HG02870 (cell line): Measurements from ENCODE around the gene TPSD1.
"Not testable (repeated sequence)": the region's sequence is repeated elsewhere in the genome, so short reads cannot be mapped to it uniquely, and the experiment has no call there.

ENCODE experiments used
- ATAC-seq: cut with Tn5 transposase; IDR thresholded peaks from one replicate; pipeline ENCODE4 v1.9.1; 2021; ENCODE audit warnings: mild to moderate bottlenecking, moderate library complexity; ENCODE audit not compliant: unreplicated experiment

TPSD1 gene

GRCh38 chr16:1220841-1221627, 34.8 kb upstream of the TPSD1 start:
- ATAC-seq = no peak

- no peak for ATAC-seq
These were observed 34.0 kb upstream of the TPSD1 start for GRCh38 chr16:1221628-1222552.

DNA sequence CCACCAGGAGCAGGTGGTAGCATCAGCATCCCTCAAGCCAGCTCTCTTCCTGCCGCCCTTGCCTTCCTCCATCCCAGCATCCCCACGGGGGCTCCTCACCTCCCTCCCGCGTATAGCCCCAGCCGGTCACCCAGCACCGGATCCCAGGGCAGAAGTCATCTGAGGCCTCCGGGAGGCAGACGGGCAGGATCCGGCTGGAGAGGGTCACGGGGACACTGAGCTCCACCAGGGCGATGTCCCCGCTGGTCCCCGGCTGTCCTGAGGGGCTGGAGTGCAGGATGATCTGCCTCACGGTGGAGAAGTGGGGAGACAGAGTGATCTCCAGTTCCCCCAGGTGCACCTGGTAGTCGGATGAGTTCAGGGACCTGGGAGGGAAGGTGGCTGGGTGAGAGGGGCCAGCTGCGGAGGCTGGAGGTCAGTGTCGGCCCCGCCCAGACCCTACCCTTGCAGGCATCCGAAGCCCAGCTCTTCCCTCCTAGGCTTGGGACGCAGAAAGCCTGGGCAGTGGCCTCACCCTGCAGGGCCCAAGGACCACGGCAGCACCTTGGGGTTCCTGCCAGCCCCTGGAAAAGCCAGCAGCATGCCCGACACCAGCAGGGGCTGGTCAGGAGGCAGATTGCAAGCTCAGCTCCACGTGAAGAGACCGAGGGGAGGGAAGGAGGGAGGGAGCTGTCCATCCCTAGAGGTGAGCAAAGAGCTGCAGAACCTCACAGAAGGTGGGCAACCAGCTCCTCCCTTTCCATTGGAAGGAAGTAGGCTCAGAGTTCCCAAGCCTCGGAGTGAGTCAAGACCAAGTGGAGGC, 33.1 kb upstream of the TPSD1 start:
- no peak for ATAC-seq

GRCh38 chr16:1223355-1224214, 32.3 kb upstream of the TPSD1 start:
- ATAC-seq = no peak

DNA sequence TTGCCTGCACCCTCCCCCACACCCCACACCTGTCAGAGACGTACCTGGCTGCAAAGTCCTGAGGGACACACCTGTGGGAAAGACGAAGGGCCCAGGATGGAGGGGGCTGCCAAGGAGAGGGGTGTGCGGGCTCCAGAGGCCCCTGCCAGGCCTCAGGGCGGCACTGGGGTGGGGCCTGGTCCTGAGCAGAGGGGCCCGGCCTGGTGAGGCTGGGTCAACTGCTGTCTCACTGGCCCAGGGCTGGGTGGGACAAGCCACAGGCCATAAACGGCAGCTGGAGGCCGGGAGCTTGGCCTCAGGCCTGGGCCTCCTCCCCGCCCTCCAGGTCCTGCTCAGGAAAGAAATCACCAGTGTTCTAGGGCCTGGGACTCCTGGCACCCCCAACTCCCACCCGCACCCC, 31.3 kb upstream of the TPSD1 start:
- no peak for ATAC-seq

DNA sequence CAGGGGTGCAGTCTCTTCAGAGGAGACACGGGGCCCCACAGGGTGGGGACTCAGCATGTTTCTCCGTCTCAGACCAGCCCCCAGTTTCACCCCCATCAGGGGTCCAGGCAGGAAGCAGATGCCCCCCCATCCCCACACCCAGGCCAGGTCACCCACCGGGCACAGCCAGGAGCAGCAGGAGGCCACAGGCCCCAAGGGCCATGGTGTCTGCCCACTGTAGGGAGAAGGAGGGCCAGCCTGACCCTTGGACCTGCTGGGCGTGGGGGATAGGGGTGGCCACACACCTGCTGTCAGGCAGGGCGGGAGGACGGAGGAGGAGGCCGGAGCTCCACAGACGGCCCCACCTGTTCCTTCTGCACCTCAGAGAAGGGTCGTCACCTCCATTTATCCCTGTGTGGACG, 30.8 kb upstream of the TPSD1 start, which contains the start of gene TPSG1:
TPSG1 (minus strand) TSS at position 218 of the 401 bp plus-strand sequence; CDS start at position 202, 16 bp downstream.
- no peak for ATAC-seq

DNA sequence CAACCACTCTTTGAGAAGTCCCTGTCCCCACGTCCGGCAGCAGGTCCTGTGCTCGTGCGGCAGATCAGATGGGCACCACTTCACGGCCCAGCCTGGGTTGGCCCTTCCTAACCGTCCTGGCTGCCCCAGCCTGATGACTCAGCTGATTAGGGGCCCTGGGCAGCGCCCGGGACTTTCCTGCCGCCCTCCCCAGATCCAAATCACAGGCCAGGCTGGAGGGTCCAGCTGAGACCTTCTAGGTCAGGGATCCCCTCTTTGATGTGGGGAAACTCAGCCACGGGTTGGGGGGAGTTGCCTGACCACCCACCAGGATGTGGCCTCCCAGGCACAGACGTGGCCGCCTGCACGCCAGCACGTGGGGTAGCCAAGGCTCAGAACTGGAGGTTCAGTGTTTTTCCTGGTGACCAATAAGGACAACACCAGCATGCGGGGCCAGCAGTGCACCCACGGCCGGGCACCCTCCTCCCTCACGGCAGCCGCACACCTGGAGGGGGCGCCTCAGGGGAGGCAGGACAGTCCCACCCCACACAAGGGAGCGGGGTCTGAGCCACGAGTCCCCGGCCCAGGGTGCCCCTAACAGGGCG, 30.0 kb upstream of the TPSD1 start:
- not testable (repeated sequence) for ATAC-seq

GRCh38 chr16:1226692-1227091, 29.2 kb upstream of the TPSD1 start:
- ATAC-seq = not testable (repeated sequence)

- ATAC-seq = not testable (repeated sequence)
These were observed 27.6 kb upstream of the TPSD1 start for GRCh38 chr16:1228227-1228626.

DNA sequence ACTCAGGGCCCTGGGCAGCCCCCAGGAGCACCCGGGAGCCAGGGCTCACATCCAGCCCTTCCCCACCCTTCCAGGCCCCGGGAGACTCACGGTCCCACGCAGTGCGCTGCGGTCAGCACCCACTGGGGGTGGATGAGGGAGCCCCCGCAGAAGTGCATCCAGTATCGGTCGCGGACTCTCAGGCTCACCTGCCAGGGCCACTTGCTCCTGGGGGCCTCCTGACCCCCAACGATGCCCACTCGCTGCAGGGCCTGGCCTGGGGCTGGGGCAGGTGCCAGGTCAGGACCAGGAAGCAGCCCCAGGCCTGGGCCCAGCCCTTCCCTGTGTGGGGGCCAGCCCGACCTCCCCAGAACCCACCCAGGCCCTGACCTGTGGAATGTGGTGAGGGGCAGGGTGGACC, 26.4 kb upstream of the TPSD1 start:
- ATAC-seq = not testable (repeated sequence)

- not testable (repeated sequence) for ATAC-seq
These were observed 25.8 kb upstream of the TPSD1 start, which contains the start of gene TPSB2 for GRCh38 chr16:1230084-1230470. Gene TPSB2, minus strand, starts transcription at chr16:1230184. Its CDS starts 233 bp downstream, at chr16:1229951.

GRCh38 chr16:1230471-1231212, 25.2 kb upstream of the TPSD1 start:
- ATAC-seq = not testable (repeated sequence)

DNA sequence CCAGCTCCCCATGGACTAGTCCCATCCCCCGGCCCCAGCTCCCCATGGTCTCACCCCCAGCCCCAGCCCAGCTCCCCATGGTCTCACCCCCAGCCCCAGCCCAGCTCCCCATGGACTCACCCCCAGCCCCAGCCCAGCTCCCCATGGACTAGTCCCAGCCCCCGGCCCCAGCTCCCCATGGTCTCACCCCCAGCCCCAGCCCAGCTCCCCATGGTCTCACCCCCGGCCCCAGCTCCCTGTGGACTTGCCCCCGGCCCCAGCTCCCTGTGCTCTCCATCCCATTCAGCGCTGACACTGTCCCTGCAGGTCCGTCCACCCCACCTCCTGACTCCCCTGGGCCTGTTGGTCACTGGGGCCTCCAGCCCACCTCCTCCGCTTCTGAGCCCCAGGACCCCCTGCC, 24.6 kb upstream of the TPSD1 start:
- ATAC-seq = not testable (repeated sequence)

DNA sequence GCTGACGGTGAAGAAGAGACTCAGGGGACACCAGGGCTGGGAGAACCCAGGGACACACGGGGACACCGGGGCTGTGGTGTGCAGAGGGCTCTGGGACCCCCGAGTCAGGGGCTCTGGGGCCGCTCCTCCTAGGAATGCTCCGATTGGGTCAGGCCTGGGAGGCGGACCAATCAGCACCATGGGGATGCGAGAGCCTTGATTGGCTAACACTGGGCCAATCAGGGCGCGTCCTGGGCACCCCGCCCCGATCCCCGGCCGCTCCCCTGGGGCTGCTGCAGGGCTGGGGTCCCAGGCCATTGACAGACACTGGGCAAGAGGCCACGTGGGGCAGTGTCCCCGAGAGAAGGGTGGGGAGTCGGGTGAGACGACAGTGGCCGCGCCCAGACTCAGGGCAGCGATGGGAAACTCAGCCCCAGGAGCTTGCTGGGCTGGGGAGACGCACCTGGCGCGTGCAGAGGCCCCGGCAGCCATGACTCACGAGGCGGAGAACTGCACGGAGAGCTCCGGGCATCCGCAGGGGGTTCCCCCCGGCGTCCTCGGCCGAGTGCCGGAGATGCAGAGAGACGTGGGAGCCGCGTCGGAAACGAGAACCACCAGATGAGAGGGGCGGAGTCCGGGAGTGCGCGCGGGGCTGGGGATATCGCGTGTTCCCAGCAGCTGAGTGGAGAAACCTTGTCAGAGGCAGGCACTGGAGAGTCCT, 23.7 kb upstream of the TPSD1 start:
- ATAC-seq = not testable (repeated sequence)

GRCh38 chr16:1236659-1237058, 19.2 kb upstream of the TPSD1 start:
- not testable (repeated sequence) for ATAC-seq

DNA sequence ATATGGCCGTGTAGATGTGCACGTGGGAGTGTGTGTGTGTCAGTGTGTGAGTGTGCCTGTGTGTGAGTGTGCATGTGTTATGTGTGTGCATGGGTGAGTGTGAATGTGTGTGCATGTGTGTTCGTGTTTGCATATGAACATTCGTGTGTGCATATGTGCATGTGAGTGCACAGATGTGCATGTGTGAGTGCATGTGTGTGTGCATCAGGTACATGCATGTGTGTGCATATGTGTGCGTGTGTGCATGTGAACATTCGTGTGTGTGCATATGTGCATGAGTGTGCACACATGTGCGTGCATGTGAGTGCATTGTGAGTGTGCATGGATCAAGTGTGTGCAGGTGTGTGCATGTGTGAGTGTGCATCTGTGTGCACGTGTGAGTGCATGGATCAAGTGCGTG, 17.9 kb upstream of the TPSD1 start:
- no peak for ATAC-seq

DNA sequence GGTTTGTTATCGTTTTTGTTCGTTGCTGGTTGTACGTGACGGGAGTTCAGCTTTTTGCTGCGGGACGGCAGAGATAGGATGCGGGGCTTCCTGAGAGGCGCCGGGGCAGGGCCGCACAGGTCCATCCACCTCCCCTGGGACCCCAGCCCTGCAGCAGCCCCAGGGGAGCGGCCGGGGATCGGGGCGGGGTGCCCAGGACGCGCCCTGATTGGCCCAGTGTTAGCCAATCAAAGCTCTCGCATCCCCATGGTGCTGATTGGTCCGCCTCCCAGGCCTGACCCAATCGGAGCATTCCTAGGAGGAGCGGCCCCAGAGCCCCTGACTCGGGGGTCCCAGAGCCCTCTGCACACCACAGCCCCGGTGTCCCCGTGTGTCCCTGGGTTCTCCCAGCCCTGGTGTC, 17.0 kb upstream of the TPSD1 start:
- not testable (repeated sequence) for ATAC-seq

DNA sequence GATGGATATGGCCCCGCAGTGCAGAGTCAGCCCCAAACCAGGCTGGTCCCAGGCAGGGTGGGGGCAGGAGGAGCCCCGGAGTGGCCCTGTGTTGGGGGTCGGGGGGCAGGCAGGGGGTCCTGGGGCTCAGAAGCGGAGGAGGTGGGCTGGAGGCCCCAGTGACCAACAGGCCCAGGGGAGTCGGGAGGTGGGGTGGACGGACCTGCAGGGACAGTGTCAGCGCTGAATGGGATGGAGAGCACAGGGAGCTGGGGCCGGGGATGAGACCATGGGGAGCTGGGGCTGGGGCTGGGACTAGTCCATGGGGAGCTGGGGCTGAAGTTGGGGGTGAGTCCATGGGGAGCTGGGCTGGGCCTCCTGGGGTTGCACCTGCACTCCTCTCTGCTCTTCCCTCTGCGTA, 16.3 kb upstream of the TPSD1 start:
- not testable (repeated sequence) for ATAC-seq
